Measurements from ENCODE around the gene SLC4A7. TPM values are rescaled to one million over a fixed set of nuclear protein-coding genes. Genes with fewer than 3 reads are reported as not detected.

The SLC4A7 gene
- total RNA-seq, 1 experiment from 2014 or later: 28.1 TPM

- Histone ChIP-seq H3K9me2 (ENCODE audit: insufficient read depth) (no peaks in the 10 kb centered on the region), H3K4me3 (no peak overlapping the region), H3K9me3 (ENCODE audit: insufficient read depth, low read depth) (peaks cover 7% of the 10 kb centered on the region; the same call in 1 of the 2 replicates), H4K20me1 (ENCODE audit: insufficient read depth) (peaks cover 5% of the 10 kb centered on the region; the same call in 1 of the 2 replicates), H2AFZ (no peak overlapping the region), H3K79me2 (ENCODE audit: low read depth) (peaks cover 97% of the 10 kb centered on the region), H3K27me3 (ENCODE audit: insufficient read depth, low read depth) (no peaks in the 10 kb centered on the region), H3K4me1 (replicated peaks; ENCODE audit: insufficient read depth) (no peaks in the 10 kb centered on the region), H3K36me3 (ENCODE audit: low read depth) (0 out of 2 replicates have a peak, but pooled peaks cover 9% of the 10 kb centered on the region), H3F3A (ENCODE audit: insufficient read depth, low read depth) (peaks cover 19% of the 10 kb centered on the region; the same call in 1 of the 2 replicates), H3K4me2 (no peak overlapping the region), H3K27ac (no peak overlapping the region)
- DNase-seq: no peak
- intact Hi-C loops (cut with micrococcal nuclease; ENCODE audit: unreplicated experiment): no loop called here
- ChIA-PET POLR2A (ENCODE audit: unreplicated experiment) (no interaction called here), CTCF (no interaction called here)
- no peak for TF ChIP-seq CTCF (conservative IDR thresholded peaks at IDR 0.05)
- no peak for TF ChIP-seq EZH2 (IDR thresholded peaks at IDR 0.05; ENCODE audit: low read depth)
- BruUV-seq (replicated peaks): no TSS peak
These were observed 12.1 kb downstream of the SLC4A7 start for GRCh38 chr3:27471923-27472550.

- no peaks in the 10 kb centered on the region for H3K9me2 ChIP-seq (ENCODE audit: insufficient read depth)
- POLR2A ChIA-PET (ENCODE audit: unreplicated experiment): no interaction called here
- TF ChIP-seq CTCF (conservative IDR thresholded peaks at IDR 0.05) (no peak), EZH2 (IDR thresholded peaks at IDR 0.05; ENCODE audit: low read depth) (no peak)
- CTCF ChIA-PET: interaction anchor here (0.6 kb wide), 1 partner anchor 108 kb away, joined by 3 read pairs; no protein-coding TSS in a partner anchor
- no peak overlapping the region for H2AFZ ChIP-seq
- H3K27ac ChIP-seq: no peak overlapping the region
- H3K27me3 ChIP-seq (ENCODE audit: insufficient read depth, low read depth): no peaks in the 10 kb centered on the region
- no peaks in the 10 kb centered on the region for H3K36me3 ChIP-seq (ENCODE audit: low read depth)
- no peaks in the 10 kb centered on the region for H3K4me1 ChIP-seq (replicated peaks; ENCODE audit: insufficient read depth)
- intact Hi-C loops (cut with micrococcal nuclease; ENCODE audit: unreplicated experiment): loop anchor here (5.0 to 10.0 kb wide), 2 partner anchors 214 to 334 kb away; no protein-coding TSS in a partner anchor
- no peak for DNase-seq
- no peaks in the 10 kb centered on the region; the same call in 1 of the 2 replicates for H4K20me1 ChIP-seq (ENCODE audit: insufficient read depth)
- H3K4me2 ChIP-seq: no peak overlapping the region
- no peaks in the 10 kb centered on the region for H3K9me3 ChIP-seq (ENCODE audit: insufficient read depth, low read depth)
- H3K4me3 ChIP-seq: no peak overlapping the region
- H3F3A ChIP-seq (ENCODE audit: insufficient read depth, low read depth): peaks cover 18% of the 10 kb centered on the region; the same call in 1 of the 2 replicates
- no TSS peak for BruUV-seq (replicated peaks)
- peaks cover 97% of the 10 kb centered on the region for H3K79me2 ChIP-seq (ENCODE audit: low read depth)
These were observed 15.8 kb downstream of the SLC4A7 start for GRCh38 chr3:27468283-27468886.

DNA sequence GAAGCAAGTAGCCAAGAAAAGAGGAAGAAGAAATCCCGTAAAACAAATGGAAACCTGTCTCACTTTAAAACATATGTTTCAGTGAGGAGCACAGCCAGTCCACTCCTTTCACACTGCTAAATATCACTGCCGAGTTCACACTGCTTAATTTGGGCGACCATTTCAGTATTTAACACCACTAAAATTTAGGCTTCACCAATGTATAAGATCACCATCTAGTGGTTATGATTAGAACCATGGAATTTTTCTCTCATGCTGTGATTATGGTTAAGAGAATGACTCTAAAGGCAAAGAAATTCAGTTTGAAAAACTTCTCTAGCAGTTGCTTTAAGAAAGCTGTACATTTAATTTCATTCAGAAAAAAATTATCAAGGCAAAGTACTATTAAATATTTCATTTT lies 16.6 kb downstream of the SLC4A7 start:
- Histone ChIP-seq H3K4me2 (no peak overlapping the region), H4K20me1 (ENCODE audit: insufficient read depth) (no peaks in the 10 kb centered on the region; the same call in 1 of the 2 replicates), H3K4me3 (no peak overlapping the region), H3K9me3 (ENCODE audit: insufficient read depth, low read depth) (no peaks in the 10 kb centered on the region), H3K9me2 (ENCODE audit: insufficient read depth) (no peaks in the 10 kb centered on the region), H2AFZ (no peak overlapping the region), H3K79me2 (ENCODE audit: low read depth) (peaks cover 97% of the 10 kb centered on the region), H3K36me3 (ENCODE audit: low read depth) (no peaks in the 10 kb centered on the region), H3K27ac (no peak overlapping the region), H3K27me3 (ENCODE audit: insufficient read depth, low read depth) (no peaks in the 10 kb centered on the region), H3F3A (ENCODE audit: insufficient read depth, low read depth) (peaks cover 16% of the 10 kb centered on the region; the same call in 1 of the 2 replicates), H3K4me1 (replicated peaks; ENCODE audit: insufficient read depth) (no peaks in the 10 kb centered on the region)
- POLR2A ChIA-PET (ENCODE audit: unreplicated experiment): no interaction called here
- CTCF ChIA-PET: interaction anchor here (0.6 to 1.0 kb wide), 2 partner anchors 108 to 110 kb away, joined by 3 read pairs; no protein-coding TSS in a partner anchor
- no peak for DNase-seq
- BruUV-seq (replicated peaks): no TSS peak
- TF ChIP-seq EZH2 (IDR thresholded peaks at IDR 0.05; ENCODE audit: low read depth) (no peak), CTCF (conservative IDR thresholded peaks at IDR 0.05) (peak; percentile 63)
- intact Hi-C loops (cut with micrococcal nuclease; ENCODE audit: unreplicated experiment): loop anchor here (5.0 to 10.0 kb wide), 2 partner anchors 215 to 333 kb away; no protein-coding TSS in a partner anchor

All from PC-9 (cell line).